ENCODE data around the gene ZNF888. TPM values are rescaled to one million over a fixed set of nuclear protein-coding genes. Genes with fewer than 3 reads are reported as not detected.

Gene ZNF888
- total RNA-seq, 2 experiments from 2014 or later, result 4.5 to 4.8 TPM

GRCh38 chr19:52961981-52962380, 38.8 kb upstream of the ZNF888 start:
- Mint-ChIP-seq H3K4me3 (peak overlapping the region; percentile 97), H3K27me3 (no peaks in the 10 kb centered on the region), H3K36me3 (ENCODE audit: low read depth) (peaks cover 46% of the 10 kb centered on the region), H3K4me1 (ENCODE audit: low read depth) (peaks cover 28% of the 10 kb centered on the region), H3K9me3 (peaks cover 30% of the 10 kb centered on the region), H3K27ac (peak overlapping the region; percentile 96)
- TF ChIP-seq CTCF (IDR thresholded peaks at IDR 0.05), result no peak
- DNase-seq (no peak), ATAC-seq (no peak)
- ChIA-PET CTCF (no interaction called here), POLR2A (interaction anchor here (0.6 to 2.1 kb wide), 3 partner anchors 32 to 141 kb away, joined by 3 to 5 read pairs (median 3); no protein-coding TSS in a partner anchor)
- intact Hi-C loops (cut with micrococcal nuclease), result no loop called here

- Mint-ChIP-seq H3K9me3 (peaks cover 46% of the 10 kb centered on the region), H3K27ac (no peak overlapping the region), H3K27me3 (no peaks in the 10 kb centered on the region), H3K36me3 (ENCODE audit: low read depth) (peaks cover 64% of the 10 kb centered on the region), H3K4me3 (no peak overlapping the region), H3K4me1 (ENCODE audit: low read depth) (peaks cover 28% of the 10 kb centered on the region)
- DNase-seq (no peak), ATAC-seq (no peak)
- ChIA-PET CTCF (no interaction called here), POLR2A (no interaction called here)
- no peak for TF ChIP-seq CTCF (IDR thresholded peaks at IDR 0.05)
- intact Hi-C loops (cut with micrococcal nuclease), result no loop called here
These were observed 36.5 kb upstream of the ZNF888 start for GRCh38 chr19:52959613-52960295.

- no peak overlapping the region for H3K27ac Mint-ChIP-seq
- ATAC-seq, result no peak
- no peaks in the 10 kb centered on the region for H3K27me3 Mint-ChIP-seq
- no peak overlapping the region for H3K4me3 Mint-ChIP-seq
- intact Hi-C loops (cut with micrococcal nuclease), result no loop called here
- H3K36me3 Mint-ChIP-seq (ENCODE audit: low read depth), result peaks cover 82% of the 10 kb centered on the region
- no peak for TF ChIP-seq CTCF (IDR thresholded peaks at IDR 0.05)
- no peak for DNase-seq
- H3K4me1 Mint-ChIP-seq (ENCODE audit: low read depth), result peaks cover 18% of the 10 kb centered on the region
- ChIA-PET CTCF (no interaction called here), POLR2A (no interaction called here)
- H3K9me3 Mint-ChIP-seq, result peaks cover 55% of the 10 kb centered on the region
These were observed 34.4 kb upstream of the ZNF888 start for GRCh38 chr19:52957591-52957990.

GRCh38 chr19:52956917-52957316, 33.7 kb upstream of the ZNF888 start:
- Mint-ChIP-seq H3K27ac (no peak overlapping the region), H3K27me3 (no peaks in the 10 kb centered on the region), H3K9me3 (peaks cover 62% of the 10 kb centered on the region), H3K4me1 (ENCODE audit: low read depth) (peaks cover 18% of the 10 kb centered on the region), H3K36me3 (ENCODE audit: low read depth) (peaks cover 89% of the 10 kb centered on the region), H3K4me3 (no peak overlapping the region)
- DNase-seq, result no peak
- ChIA-PET CTCF (no interaction called here), POLR2A (no interaction called here)
- intact Hi-C loops (cut with micrococcal nuclease), result no loop called here
- no peak for TF ChIP-seq CTCF (IDR thresholded peaks at IDR 0.05)
- ATAC-seq, result no peak

- H3K4me1 Mint-ChIP-seq (ENCODE audit: low read depth), result no peaks in the 10 kb centered on the region
- no peak overlapping the region for H3K4me3 Mint-ChIP-seq
- intact Hi-C loops (cut with micrococcal nuclease), result no loop called here
- no peaks in the 10 kb centered on the region for H3K27me3 Mint-ChIP-seq
- H3K36me3 Mint-ChIP-seq (ENCODE audit: low read depth), result peaks cover 54% of the 10 kb centered on the region
- ChIA-PET CTCF (no interaction called here), POLR2A (no interaction called here)
- DNase-seq (no peak), ATAC-seq (no peak)
- peaks cover 41% of the 10 kb centered on the region for H3K9me3 Mint-ChIP-seq
- no peak overlapping the region for H3K27ac Mint-ChIP-seq
- TF ChIP-seq CTCF (IDR thresholded peaks at IDR 0.05), result no peak
These were observed 26.2 kb upstream of the ZNF888 start for GRCh38 chr19:52949422-52949821.
